SW 1271 (cell line): ENCODE results near the gene ICE1.

ENCODE experiments used
- DNase-seq, 2 experiments: peaks; one replicate each; lab custom pipeline; 2025; lab: John Stamatoyannopoulos, UW

Gene ICE1

DNA sequence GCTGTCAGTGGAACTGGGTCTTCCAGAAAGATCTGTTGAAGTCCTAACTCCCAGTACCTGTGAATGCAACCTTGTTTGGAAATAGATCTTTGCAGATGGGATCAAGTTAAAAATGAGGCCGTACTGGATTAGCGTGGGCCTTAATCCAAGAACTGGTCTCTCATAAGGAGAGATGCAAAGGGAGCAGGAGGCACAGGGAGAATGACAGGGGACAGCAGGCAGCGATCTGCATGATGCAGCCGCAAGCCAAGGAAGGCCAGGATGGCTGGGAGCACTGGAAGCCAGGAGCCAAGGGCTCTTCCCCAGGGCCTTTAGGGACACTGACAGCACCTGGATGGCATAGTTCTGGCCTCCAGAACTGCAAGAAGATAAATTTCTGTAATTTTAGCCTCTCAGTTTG is 114.4 kb downstream of the ICE1 start:
- no peak for DNase-seq

GRCh38 chr5:5537426-5537825 is 114.9 kb downstream of the ICE1 start:
- no peak for DNase-seq

GRCh38 chr5:5539590-5539989 is 117.1 kb downstream of the ICE1 start:
- no peak for DNase-seq
